ENCODE results near the gene TBCD.

TBCD gene

DNA sequence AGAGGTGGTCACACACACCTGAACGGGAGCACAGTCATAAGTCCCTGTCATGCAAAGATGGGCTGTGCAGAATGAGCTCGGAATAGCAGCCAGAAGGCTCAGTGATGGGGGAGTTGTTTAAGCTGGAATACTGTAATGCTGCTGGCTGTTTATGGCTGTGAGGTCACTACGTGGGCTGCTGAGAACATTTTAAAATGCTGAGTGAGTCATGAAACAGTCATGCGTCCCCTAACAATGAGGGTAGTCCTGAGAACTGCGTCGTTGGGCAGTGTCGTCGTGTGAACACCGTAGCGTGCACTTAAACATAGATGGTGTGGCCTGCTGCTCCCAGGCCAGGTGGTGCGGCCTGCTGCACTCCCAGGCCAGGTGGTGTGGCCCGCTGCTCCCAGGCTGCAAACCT lies 39.7 kb downstream of the TBCD start:
- DNase-seq, result no peak

DNA sequence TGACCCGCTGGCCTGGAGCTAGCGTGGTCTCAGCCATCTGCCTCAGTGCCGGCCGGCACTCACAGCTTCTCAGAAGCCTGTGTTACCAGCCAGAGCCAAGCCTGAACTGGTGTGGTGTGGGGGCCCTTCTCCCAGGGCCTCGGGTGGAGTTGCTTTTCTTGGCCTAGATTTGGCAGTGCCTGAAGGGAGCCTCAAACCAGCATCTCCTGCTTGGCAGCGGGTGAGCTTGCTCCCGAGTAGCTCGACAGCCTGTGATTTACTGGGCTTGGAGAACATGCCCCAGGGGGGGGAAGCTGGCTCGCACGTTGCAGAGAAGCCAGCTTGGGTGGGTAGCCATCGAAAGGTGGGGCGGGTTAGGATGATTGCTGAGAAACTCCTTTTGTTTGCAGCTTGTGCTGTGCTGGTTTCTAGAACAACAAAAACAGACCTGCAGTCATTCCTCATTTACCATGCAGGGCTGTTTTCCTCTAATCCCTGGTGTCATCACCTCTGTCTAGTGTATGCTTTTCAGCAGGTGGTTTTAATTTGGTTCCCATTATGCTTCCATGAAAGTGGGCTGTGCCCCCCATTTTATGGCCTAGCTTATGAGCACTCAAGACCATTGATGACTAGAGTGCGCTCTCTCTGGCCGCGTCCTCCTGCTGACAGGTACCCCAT lies 42.2 kb downstream of the TBCD start:
- no peak for DNase-seq

DNA sequence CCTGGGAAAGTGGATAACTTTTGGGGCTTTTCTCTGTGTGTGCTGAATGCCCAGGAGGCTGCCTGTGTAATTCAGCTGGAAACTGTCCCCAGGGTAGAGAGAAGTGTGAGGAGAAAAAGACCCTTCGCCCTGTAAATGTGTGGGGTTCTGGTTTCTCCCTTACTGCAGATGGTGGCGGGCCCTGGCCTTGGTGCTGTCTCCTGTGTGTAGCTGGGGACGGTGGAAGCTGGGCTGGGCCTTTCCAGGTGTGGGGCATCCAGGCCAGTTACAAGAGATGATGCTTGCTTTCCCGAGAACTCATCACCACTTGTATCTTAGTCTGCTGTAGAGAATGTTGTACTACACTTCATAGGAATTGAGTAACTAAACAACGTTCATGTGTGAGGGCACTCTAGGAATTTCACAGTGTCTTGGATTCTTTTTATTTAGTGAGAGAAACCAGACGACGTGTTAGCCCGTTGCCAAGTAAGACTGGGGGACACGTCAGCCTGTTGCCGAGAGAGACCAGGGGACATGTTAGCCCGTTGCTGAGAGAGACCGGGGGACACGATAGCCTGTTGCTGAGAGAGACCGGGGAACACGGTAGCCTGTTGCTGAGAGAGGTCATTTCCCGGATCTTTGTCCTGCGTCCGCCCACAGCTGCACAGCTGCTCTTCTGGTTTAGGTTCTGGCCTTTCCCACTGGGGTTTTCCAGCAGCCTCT lies 43.1 kb downstream of the TBCD start:
- no peak for DNase-seq

DNA sequence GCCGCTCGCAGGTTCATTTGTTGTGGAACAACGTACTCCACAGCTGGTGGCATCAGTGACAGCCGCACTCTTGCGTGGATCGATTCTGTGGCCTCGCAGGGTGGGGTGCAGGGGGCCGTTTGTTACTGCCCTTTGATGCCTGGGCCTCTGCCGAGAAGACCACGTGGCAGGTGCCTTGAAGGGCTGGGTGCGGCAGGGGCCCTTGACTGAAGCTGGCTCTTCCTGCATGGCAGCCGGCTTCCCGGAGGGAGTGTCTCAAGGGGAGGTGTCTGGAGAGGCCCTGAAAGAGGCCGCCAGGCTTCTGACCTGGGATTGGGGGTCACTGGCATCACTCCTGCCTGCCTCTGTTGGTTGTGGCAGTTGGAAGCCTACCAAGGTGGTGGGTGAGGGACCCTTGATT lies 43.8 kb downstream of the TBCD start:
- DNase-seq, result no peak

DNA sequence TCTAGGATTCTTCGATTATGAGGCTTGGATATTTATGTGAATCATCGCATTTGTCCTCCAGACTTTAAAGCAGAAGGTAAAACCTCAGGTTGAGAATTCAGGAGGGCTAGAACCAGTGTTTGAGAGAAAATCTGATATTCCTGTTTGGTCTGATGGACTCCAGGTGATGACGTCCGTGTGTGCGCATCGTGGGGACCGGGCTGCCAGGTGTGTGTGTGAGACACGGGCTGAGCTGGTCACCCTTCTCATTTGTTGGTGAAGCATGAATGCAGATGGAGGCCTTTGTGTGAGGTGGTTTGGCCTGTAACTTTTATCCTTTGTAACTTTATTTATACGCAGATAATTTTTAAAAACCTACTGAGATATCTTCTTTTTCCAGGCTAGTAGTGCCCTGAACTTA lies 45.2 kb downstream of the TBCD start:
- DNase-seq, result no peak

DNA sequence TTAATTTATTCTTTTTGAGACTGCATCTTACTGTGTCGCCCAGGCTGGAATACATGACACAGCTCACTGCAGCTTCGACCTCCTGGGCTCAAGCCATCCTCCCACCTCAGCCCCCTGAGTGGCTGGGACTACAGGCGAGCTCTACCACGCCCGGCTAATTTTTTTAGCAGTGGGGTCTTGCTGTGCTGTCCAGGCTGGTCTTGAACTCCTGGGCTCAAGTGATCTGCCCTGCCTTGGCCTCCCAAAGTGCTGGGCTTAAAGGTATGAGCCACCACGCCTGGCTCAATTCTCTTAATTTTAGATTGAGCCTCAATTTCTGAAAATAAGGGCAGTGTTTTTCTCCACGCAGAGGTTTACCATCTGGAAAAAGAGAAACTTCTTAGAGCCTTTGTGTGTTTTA lies 46.9 kb downstream of the TBCD start:
- no peak for DNase-seq

DNA sequence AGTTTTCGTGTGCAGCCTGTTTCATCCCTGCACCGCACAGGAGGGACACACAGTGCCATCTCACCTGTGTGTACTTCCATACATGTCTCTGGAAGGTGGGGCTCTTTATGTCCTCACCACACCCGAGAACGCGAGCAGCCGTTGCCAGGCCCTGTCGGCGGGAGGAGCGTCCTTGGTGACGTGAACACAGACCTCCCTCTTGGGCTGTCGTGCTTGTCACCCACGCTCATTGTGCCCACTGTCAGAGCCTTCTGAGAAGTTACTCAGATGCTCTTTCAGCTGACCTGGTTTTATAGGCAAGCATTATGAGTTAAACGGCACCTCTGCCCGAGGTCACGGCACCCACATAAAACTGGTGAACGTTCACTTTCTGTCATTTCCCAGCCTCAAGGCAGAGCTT lies 47.7 kb downstream of the TBCD start:
- no peak for DNase-seq

DNA sequence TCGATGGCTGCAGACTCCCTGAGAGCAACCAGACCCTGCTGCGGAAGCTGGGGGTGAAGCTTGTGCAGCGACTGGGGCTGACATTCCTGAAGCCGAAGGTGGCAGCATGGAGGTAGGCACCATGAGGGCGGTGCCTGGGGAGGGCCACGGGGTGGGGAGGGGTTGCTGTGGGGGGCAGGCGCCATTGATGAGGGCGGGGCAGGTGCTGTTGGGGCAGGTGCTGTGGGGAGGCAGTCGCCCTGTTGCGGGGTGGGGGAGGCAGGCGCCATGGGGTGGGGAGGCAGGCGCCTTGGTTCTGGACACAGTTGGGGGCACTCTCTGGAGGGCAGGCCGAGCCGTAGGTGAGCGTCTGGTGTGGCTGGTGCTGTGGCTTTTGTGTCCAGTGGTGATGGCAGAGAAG lies 49.0 kb downstream of the TBCD start:
- no peak for DNase-seq

DNA sequence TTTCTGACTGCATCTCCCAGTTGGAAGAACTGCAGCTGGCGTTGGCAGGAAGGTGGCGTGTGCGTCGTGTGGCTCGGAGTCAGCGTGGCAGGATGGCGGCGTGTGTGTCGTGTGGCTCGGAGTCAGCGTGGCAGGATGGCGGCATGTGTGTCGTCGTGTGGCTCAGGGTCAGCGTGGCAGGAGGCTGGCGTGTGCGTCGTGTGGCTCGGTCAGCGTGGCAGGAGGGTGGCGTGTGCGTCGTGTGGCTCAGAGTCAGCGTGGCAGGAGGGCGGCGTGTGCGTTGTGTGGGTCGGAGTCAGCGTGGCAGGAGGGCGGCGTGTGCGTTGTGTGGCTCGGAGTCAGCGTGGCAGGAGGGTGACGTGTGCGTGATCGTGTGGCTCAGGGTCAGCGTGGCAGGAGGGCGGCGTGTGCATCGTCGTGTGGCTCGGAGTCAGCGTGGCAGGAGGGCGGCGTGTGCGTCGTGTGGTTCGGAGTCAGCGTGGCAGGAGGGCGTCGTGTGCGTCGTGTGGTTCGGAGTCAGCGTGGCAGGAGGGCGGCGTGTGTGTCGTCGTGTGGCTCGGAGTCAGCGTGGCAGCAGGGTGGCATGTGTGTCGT lies 49.6 kb downstream of the TBCD start:
- DNase-seq, result no peak

DNA sequence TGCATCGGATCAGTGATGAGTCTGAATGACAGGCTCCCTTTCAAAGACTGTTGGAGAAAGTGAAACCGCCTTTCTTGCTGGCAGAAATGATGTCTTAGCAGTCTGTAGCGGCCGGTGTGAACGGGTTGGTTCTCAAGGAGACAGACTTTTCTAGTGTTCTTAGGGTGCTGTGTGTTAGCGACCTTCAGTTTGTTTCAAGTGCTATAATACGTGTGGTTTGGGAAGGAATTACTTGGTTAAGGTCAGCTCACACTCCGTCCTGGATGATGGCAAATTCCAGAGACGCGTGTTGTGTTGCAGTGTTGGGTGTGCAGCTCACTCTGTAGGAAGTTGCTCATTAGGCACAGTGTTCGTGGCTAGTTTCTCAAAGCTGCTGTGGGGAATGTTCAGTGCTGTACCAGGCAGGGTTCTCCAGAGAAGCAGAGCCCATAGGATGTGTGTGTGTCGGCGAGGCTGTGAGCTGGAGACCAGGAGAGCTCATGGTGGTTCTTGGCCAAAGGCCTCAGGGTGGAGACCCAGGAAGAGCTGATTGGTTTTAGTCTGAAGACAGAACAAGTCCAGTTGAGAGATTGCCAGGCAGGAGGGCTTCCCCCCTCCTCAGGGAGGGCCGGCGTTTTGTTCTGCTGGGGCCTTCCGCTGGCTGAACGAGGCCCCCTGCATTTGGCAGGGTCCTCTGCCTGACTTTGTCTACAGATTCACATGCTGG lies 50.4 kb downstream of the TBCD start:
- no peak for DNase-seq

DNA sequence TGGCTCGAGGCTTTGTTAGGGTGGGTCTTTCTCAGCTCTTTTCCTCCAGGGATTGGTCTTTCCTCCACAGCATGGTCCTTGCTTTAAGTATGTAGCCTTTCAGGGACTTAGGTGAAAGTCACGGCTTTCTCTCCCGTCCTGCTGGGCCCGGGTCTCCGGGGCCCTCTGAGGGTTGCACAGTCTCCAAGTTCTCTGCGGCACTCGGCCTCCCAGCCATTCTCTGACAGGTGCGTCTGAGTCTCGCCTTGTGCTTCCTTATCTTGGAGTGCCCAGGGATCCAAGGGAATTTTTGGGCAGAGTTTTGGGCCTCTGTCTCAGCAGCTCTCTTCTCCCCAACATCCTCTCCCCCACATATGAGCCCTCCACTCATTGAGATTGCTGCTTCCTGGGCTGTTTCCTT lies 51.3 kb downstream of the TBCD start:
- no peak for DNase-seq

DNA sequence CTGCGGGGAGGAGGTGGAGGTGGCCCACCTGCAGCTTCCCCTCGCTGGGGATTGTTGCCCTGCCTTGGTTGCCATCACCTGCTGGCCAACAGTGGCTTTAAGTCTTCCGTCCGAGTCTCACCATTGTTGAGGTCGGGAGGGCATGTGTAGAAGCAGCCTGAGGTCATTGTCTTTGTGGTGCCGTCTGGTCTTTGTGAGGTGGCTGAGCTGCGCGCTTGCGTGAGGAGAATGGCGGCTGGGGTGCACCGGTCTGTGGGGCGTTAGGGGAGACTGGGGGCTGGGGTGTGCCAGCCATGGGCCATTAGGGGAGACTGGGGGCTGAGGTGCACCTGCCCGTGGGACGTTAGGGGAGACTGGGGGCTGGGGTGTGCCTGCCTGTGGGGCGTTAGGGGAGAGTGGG lies 51.7 kb downstream of the TBCD start:
- no peak for DNase-seq

DNA sequence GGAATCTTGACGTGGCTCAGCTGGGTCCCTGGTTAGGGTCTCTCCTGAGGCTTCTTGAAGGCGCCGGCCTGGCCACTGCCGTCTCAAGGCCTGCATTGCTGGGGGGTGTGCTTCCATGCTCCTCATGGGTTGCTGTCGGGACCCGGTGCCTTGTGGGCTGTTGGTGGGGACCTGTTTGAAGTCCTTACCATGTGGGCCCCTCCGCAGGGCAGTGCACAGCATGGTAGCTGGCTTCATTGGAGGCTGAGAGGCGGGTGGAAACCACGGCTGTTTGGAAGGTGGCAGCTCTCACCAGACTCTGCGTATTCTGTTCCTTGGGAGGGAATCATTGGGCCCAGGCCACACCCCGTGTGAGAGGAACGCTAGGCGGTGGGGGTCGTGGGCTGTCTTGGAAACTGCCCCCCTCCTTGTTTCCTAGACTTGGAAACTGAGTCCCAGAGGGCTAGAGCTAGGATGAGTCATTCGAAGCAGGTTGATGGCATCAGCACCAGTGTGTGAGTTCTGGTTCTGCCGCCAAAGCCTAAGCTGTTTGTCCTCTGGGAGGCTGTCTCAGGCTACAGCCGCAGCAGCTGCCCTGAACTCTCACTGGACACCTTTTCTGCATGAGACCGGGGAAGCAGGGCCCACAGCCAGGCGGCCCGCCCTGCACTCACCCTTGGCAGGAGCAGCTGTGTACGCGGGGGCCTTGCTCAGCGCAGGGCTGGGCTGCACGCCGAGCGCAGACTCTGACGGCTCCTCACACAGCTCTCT lies 52.8 kb downstream of the TBCD start:
- DNase-seq, result no peak

DNA sequence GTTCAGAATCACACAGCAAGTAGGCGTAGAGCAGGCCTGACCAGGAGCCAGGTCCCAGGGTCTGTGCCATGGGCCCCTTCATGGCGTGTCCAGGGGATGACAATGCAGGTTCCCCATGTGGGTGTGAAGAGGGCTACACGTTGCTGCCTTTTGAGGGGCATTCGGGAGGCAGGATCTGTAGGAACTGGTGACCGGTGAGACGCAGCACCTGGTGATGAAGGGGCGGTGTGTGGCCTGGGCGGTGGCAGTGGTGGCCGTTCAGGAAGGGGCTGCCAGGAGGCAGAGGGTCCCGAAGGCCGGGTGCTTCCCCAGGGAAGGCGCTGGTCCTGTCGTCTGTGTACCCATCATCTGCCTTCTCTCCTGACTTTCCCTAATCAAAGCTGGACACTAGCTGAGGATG lies 53.4 kb downstream of the TBCD start:
- DNase-seq, result no peak

DNA sequence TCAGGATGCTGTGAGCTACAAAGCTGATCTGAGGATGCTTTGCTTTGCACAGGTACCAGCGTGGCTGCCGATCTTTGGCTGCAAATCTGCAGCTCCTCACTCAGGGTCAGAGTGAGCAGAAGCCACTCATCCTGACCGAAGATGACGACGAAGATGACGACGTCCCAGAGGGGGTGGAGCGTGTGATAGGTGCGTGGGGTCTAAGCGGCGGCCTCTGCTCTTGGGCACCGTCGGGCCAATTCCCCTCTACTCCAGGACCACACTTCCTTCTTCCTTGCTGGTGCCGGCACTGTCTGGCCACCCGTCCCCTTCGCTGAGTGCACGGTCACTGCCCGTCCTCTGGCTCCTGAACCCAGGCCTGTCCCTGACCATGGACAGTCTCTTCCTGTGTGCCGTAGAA lies 54.0 kb downstream of the TBCD start:
- no peak for DNase-seq

DNA sequence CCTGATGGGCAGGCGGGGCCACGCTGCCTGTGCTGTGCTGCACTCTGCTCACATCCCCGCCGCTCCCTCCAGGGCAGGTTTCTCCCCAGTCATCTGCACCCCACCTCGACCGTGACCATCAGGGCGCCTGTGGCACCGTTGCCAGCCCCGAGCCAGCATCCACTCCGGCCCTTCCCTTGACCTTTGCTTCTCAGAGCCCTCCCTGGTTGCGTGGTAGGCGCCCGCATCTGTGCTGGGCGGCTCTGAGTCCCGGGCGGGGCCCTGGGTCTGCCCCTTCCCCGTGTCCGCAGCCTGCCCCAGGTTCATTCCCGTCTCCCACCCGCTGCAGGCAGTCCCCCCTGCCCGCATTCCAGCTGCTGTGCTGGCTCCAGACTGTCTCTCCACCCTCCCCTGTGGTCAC lies 54.8 kb downstream of the TBCD start:
- DNase-seq, result no peak

DNA sequence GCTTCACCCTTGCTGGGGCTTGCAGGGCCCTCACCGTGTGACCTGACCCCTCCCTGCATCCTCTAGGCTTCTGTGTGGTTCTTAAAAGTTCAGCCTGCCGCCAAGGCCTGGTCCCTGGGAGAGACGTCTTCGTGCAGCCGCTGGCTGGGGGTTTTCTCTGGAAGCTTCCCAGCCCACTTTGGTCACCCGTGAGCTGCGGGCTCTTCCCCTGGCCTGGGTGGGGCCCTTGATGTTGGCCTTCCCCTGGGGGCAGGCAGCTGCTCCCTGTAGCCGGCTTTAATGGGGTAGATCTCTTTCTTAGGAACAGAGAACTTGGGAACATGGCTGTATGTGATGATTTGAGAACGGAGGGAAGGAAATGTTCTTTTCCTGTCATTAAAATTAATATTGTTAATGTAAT lies 55.2 kb downstream of the TBCD start:
- DNase-seq, result no peak

DNA sequence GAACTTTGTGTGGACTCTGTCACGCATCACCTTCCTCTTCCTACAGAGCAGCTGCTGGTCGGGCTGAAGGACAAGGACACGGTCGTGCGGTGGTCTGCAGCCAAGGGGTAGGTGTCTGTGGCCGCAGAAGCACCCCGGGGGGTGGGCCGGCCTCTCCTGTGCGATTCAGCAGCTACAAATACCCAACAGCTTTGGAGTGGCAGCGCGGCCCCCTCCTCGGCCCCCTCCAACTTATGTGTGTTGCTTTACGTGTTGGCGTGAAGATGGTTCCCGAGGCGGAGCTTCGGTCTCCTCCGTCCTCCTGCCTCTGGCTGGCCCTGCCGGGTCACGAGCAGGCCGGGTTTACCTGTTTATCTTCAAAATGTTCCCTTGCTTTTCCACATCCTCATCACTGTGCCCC lies 55.7 kb downstream of the TBCD start:
- DNase-seq, result no peak

DNA sequence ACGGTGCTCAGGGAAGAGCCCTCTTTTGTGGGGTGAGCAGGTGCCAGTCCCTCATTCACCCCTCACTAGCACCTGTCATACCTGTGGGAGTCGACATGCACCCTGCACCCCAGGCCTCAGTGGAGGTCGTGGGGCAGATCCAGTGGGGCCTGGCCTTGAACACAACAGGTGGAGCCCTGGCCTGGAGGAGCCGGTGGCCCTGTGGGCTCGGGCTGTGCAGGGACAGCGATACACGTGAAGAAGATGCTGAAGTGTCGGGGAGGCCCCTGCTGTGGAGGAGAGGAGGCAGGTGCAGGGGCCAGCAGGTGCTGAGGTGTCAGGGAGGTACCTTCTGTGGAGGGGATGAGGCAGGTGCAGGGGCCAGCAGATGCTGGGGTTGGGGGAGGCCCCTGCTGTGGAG lies 56.1 kb downstream of the TBCD start:
- DNase-seq, result no peak

DNA sequence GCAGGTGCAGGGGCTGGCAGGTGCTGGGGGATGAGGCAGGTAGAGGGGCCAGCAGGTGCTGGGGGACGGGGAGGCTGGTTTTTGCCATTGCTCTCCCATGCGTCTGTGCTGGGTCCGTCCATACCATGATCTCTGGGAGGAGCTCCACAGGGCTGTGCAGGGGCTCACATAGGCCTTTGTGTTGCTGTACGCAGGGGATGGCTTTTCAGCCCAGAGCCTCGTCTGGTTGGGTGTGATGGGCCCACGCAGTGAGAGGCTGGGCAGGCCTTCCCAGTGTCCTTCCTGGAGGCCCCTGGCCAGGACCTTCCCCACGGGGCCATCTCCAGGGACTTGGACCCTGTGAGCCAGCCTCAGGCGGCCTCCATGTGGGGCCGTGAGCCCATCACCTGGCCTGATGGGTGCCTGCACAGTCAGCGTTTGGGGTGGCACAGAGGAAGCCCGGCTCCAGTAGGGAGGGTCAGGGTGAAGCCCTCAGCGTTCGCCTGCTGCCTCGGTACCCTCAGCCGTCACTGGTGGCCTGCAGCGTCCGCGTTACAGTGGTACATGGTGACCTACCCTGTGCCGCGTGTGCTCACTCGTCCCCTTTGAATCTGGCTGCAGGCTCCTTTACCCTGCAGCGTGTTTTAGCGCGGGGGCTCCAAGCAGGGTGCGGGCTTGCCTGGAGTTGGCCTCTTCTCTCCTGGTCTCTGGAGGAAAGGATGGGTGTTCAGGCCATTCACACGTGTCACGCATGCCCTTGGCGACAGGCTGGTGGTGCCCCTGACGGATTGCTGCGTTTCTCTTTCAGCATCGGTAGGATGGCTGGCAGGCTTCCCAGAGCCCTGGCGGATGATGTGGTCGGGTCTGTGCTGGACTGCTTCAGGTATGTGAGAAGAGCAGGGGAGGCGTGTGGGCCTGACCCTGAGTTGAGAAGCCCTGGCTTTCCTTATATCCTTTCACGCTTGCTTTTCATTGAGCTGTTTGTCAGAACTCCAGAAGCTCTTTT lies 57.3 kb downstream of the TBCD start:
- DNase-seq, result no peak

DNA sequence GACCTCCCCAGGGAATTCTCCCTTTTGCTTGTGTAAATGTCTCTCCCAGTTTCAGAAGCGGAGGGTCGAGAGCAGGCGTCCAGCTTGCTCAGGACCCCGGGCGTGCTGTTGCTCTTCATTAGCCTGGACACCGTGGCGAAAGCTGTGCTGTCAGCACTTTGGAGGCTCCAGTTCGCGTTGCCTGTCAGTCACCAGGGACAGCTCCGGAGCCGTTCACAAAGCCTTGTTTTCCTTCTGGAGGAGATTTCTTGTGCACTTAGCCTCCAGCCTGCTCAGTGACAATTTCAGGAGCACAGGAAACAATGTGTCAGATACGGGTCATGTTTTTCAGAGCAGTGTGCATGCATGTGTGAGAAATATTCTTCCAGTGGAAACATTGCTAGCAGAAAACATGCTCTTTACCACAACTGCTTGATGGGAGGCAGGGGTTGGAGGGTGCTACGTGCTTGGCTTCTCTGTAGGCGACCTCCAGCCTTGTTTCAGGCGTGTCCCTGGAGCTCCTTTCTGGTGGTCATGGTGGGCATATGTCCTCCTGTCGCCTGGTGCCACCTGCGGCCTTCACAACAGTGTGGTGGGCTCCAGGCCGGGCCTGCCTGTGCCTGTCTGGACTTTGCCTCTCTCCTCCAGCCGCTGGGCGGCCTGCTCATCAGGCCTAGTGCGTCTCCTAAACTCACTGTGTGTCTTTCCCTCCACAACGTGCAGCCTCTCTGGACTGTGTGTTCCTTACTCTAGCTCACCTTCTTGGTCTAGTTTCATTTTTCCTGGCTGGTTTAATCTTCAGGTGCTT lies 59.0 kb downstream of the TBCD start:
- DNase-seq, result no peak

All from stimulated activated CD4-positive, alpha-beta T cell treated with anti-CD3 and anti-CD28 coated beads, Interleukin-2, amount 100 ng/mL, for 24 hours (primary cell).